Endodermal cell (in vitro differentiated cells): ENCODE data around the gene TRAPPC3L. TPM values are rescaled to one million over a fixed set of nuclear protein-coding genes. Genes with fewer than 3 reads are reported as not detected.

Source experiments
- DNase-seq: peaks from one replicate; pipeline ENCODE4 v3.0.0-alpha.2; 2017
- H3K27ac ChIP-seq: 2 replicates; pipeline ENCODE4 v1.5.1; 2013; ENCODE audit warnings: mild to moderate bottlenecking, low read depth, low read length, moderate library complexity
- H3K27me3 ChIP-seq: 2 replicates; pipeline ENCODE4 v1.6.1; 2013; ENCODE audit warnings: mild to moderate bottlenecking, low read length, moderate library complexity; ENCODE audit not compliant: insufficient read depth, control insufficient read depth, poor library complexity, severe bottlenecking
- H3K36me3 ChIP-seq: 2 replicates; pipeline ENCODE4 v1.7.0; 2013; ENCODE audit warnings: mild to moderate bottlenecking, low read length, moderate library complexity; ENCODE audit not compliant: control insufficient read depth, insufficient read depth
- H3K4me1 ChIP-seq: one replicate; pipeline ENCODE4 v1.7.0; 2013; ENCODE audit warnings: low read length; ENCODE audit not compliant: control insufficient read depth, insufficient read depth
- H3K4me3 ChIP-seq: 2 replicates; pipeline ENCODE4 v1.5.1; 2013; ENCODE audit warnings: mild to moderate bottlenecking, low read length, moderate library complexity
- H3K9ac ChIP-seq: 2 replicates; pipeline ENCODE4 v1.6.1; 2013; ENCODE audit warnings: mild to moderate bottlenecking, low read length, moderate library complexity; ENCODE audit not compliant: poor library complexity, severe bottlenecking; ENCODE audit errors: extremely low read depth
- H3K9me3 ChIP-seq: 2 replicates; pipeline ENCODE4 v1.6.1; 2013; ENCODE audit warnings: mild to moderate bottlenecking, low read length, moderate library complexity; ENCODE audit not compliant: control insufficient read depth
- H3K27ac Mint-ChIP-seq: 2 replicates; pipeline ENCODE4 v1.8.0; 2020; ENCODE audit warnings: mixed read lengths
- H3K27me3 Mint-ChIP-seq: 2 replicates; pipeline ENCODE4 v1.8.0; 2021; ENCODE audit warnings: mild to moderate bottlenecking, mixed read lengths; ENCODE audit not compliant: insufficient read depth
- H3K36me3 Mint-ChIP-seq: 2 replicates; pipeline ENCODE4 v1.8.0; 2020; ENCODE audit warnings: low read depth, mixed read lengths
- H3K4me1 Mint-ChIP-seq: 2 replicates; pipeline ENCODE4 v1.8.0; 2020; ENCODE audit warnings: mixed read lengths
- H3K4me3 Mint-ChIP-seq: 2 replicates; pipeline ENCODE4 v1.8.0; 2020; ENCODE audit warnings: mild to moderate bottlenecking, moderate library complexity, mixed read lengths
- H3K9me3 Mint-ChIP-seq: 2 replicates; pipeline ENCODE4 v1.8.0; 2020; ENCODE audit warnings: mild to moderate bottlenecking, mixed read lengths
- WGBS, 2 experiments: methylation state at CpG; one replicate each; pipeline versions ENCODE4 v1.1.5 to v1.1.7; 2013; ENCODE audit warnings: missing lambda C conversion rate in 2 of 2, mixed read lengths in 1 of 2; ENCODE audit not compliant: insufficient coverage in 1 of 2, insufficient read length in 1 of 2; 5-methylcytosine and 5-hydroxymethylcytosine counted together
- total RNA-seq, 2 donors: library from RNA; stranded (reverse); fragmentation: NEBNext Ultra II Directional in 1 of 2; extraction: Animal tissue kit (Norgen Biotek cat#: 25700) in 1 of 2; gene quantifications; 2 replicates in 1 of 2; 3 replicates in 1 of 2; pipeline ENCODE4 v1.2.1, GENCODE V29; 2021
- TF ChIP-seq, protein P1 (sequence below): fragments of 200-600 bp; sonication (generic); conservative IDR thresholded peaks from 2 replicates; pipeline ENCODE4 v1.5.0; 2021; ENCODE audit warnings: antibody characterized with exemption, mild to moderate bottlenecking

The TRAPPC3L gene
- total RNA-seq, 2 donors from 2014 or later = not detected

DNA sequence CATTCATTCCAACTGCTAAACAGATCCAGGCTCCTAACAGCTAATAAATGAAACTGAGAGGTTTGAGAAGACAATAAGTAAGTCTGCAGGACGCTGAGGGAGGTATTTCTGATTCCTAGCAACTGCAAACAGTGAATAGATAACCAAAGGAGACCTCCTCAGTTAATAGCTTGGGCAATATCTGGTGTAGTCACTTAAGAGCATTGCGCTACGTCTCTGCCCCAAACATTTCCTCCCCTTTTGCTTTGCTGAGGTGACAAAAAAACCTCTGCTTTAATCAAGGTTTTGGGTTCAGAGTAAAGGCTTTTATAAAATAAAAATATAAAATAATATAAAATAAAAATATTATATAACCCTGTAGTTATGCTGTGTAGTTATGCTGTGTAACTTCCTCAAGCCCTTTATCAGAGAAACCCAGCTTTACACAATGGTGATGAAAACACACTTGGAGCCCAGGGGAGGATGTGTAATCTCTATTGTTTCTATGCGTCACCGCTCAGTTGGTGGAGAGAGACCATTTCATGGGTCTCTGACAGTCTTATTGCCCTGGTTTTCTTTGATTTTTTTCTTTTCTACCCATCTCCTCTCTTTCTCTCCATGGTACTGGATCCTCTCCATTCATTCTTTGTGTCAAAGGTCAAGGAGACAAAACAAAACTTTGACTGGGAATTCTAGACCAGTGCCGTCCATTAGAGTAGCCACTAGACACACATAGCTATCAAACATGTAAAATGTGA is 53.0 kb downstream of the TRAPPC3L start:
- H3K36me3 Mint-ChIP-seq = no peaks in the 10 kb centered on the region
- peaks cover 3% of the 10 kb centered on the region for H3K9me3 Mint-ChIP-seq
- Histone ChIP-seq H3K36me3 (no peaks in the 10 kb centered on the region), H3K27me3 (no peaks in the 10 kb centered on the region), H3K4me1 (no peaks in the 10 kb centered on the region), H3K27ac (peak overlapping the region; percentile 59), H3K4me3 (no peak overlapping the region), H3K9ac (no peak overlapping the region), H3K9me3 (no peaks in the 10 kb centered on the region)
- no peak for DNase-seq
- no peak overlapping the region for H3K4me3 Mint-ChIP-seq
- TF ChIP-seq, protein P1, sequence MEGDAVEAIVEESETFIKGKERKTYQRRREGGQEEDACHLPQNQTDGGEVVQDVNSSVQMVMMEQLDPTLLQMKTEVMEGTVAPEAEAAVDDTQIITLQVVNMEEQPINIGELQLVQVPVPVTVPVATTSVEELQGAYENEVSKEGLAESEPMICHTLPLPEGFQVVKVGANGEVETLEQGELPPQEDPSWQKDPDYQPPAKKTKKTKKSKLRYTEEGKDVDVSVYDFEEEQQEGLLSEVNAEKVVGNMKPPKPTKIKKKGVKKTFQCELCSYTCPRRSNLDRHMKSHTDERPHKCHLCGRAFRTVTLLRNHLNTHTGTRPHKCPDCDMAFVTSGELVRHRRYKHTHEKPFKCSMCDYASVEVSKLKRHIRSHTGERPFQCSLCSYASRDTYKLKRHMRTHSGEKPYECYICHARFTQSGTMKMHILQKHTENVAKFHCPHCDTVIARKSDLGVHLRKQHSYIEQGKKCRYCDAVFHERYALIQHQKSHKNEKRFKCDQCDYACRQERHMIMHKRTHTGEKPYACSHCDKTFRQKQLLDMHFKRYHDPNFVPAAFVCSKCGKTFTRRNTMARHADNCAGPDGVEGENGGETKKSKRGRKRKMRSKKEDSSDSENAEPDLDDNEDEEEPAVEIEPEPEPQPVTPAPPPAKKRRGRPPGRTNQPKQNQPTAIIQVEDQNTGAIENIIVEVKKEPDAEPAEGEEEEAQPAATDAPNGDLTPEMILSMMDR = no peak
- 57 to 69% methylated on average over 2 to 6 of the region's 6 CpGs for WGBS, 2 experiments
- peaks cover 13% of the 10 kb centered on the region for H3K4me1 Mint-ChIP-seq
- no peak overlapping the region for H3K27ac Mint-ChIP-seq
- peaks cover 3% of the 10 kb centered on the region for H3K27me3 Mint-ChIP-seq

DNA sequence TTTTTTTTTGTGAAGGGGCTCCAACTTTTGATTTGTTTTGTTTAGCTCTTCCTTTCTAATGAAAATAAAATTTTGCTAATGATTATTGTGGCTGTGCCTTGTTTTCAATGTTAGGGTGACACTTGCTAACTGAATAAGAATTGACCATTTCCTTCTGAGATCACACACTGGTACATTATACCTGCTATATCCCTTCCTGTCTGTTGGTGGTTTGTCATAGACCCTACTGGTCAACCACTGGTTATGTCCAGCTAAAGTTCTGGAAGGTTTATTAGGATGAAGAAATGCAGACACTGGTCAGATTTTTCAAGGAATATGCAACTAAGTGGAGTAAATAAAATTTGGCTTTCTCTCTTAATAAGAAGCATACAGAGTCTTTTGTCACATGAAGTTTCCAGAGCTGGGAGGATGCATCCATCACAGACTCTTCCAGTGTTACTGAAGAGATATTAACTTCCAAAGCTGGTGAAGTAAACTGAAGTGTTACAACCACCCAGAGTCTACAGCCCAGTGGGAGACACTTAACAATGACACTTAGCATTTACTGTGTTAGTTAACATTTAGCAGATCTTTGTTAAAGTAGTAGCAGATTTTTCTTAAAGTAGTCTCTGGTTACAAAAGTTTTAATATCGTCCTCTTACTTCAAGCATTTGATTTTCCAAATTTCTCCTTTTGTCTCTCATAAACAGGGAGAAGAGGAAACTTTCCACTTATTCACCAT is 53.7 kb downstream of the TRAPPC3L start:
- Histone ChIP-seq H3K9me3 (no peaks in the 10 kb centered on the region), H3K9ac (no peak overlapping the region), H3K4me1 (no peaks in the 10 kb centered on the region), H3K36me3 (no peaks in the 10 kb centered on the region), H3K4me3 (no peak overlapping the region), H3K27ac (peak overlapping the region; percentile 59), H3K27me3 (no peaks in the 10 kb centered on the region)
- peaks cover 3% of the 10 kb centered on the region for H3K9me3 Mint-ChIP-seq
- TF ChIP-seq, protein P1 = no peak
- WGBS, 2 experiments = 88% methylated on average over 1 of the region's 1 CpG; no CpG with 5 or more reads in 1 of the 2 experiments
- peaks cover 13% of the 10 kb centered on the region for H3K4me1 Mint-ChIP-seq
- no peak overlapping the region for H3K27ac Mint-ChIP-seq
- DNase-seq = no peak
- H3K4me3 Mint-ChIP-seq = no peak overlapping the region
- peaks cover 3% of the 10 kb centered on the region for H3K27me3 Mint-ChIP-seq
- no peaks in the 10 kb centered on the region for H3K36me3 Mint-ChIP-seq

DNA sequence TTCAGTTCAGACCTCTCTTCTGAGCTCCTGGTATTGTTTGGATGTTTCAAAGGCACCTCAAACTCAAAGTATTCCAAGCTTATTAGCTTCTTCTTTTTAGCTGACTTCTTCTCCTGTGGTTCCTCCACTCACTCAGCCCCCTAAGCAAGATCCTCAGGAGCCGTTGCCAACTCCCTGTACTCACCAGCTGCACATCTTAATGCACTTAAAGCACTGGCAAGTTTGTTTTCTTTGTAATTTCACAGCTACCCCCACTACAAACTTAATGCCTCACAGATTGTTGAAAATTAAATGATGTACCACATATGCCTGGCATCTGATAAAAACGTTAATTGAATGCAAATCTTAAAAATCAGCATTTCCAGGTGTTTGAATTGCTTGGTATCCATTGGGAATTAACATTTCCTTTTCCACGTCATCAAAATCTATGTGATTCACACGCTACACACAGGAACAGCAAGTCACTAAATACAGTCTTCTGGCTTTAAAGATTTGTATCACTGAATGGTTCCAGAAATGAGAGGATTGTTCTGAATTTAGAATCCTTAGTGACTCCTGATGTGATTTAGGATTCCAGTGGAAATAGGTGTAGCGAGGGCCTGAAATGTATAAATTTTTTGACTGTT is 59.8 kb downstream of the TRAPPC3L start:
- Mint-ChIP-seq H3K9me3 (peaks cover 3% of the 10 kb centered on the region), H3K4me1 (peaks cover 4% of the 10 kb centered on the region), H3K36me3 (no peaks in the 10 kb centered on the region), H3K27ac (no peak overlapping the region), H3K27me3 (peaks cover 7% of the 10 kb centered on the region), H3K4me3 (no peak overlapping the region)
- Histone ChIP-seq H3K27ac (no peak overlapping the region), H3K4me1 (peaks cover 4% of the 10 kb centered on the region), H3K9me3 (no peaks in the 10 kb centered on the region), H3K36me3 (no peaks in the 10 kb centered on the region), H3K27me3 (no peaks in the 10 kb centered on the region), H3K9ac (no peak overlapping the region), H3K4me3 (no peak overlapping the region)
- DNase-seq = no peak
- TF ChIP-seq, protein P1 = no peak
- WGBS, 2 experiments = 91 to 93% methylated on average over 4 to 5 of the region's 5 CpGs
